NCI-H226 (cell line): Measurements from ENCODE around the gene SH2D4B.

Source experiments
- DNase-seq: peaks from one replicate; pipeline ENCODE4 v3.0.0-alpha.2; 2015

Gene SH2D4B

DNA sequence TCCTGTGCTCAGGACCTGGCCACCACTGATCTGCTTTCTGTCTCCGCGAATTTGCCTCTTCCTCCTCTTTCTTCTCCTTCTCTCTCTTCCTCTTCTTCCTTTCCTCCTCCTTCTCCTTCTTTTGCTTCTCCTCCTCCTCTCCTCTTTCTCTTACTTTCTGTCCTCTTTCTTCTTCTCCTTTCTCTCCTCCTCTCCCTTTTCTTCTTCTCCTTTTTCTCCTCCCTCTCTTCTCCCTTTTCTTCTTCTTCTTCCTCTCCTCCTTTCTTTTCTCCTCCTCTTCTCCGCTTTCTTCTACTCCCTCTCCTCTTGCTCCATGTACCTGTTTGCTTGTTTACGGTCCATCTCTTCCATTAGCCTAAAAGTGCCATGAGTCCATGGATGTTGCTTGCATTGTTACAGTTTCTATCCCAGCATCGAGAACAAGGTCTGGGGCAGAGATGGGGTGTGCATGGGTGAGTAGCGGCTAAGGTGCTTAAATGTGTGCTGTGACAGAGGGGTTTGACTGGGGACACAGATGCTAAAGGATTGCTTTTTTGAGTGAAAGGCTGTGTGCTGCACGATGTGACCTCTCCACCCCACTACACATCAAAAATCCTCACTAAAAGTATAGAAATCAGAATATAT, 7.7 kb downstream of the SH2D4B start:
- no peak for DNase-seq

DNA sequence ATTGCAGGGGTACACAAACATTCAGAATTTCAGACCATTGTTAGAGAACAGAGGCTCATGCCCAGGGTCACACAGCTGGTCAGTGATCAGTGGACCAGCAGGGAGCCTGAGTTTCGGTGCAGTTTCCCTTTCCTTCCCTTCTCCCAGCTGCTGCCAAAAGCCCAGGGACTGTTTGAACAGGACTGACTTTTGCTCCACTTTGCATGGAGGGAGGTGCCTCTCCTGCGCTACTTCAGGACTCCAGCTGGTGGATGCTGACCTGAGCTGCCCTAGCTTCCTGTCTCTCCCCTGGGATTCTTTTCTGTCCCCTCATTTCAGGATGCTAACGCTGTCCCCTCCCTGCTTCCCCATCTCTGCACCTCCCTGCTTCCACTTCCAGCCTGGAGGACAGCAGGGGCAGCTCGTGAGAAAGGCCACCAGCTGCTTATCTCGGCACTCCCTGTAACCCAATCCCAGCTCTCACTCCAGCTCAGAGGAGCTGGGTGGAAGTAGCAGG, 14.5 kb downstream of the SH2D4B start:
- DNase-seq = no peak

GRCh38 chr10:80553436-80553835, 15.7 kb downstream of the SH2D4B start:
- no peak for DNase-seq

DNA sequence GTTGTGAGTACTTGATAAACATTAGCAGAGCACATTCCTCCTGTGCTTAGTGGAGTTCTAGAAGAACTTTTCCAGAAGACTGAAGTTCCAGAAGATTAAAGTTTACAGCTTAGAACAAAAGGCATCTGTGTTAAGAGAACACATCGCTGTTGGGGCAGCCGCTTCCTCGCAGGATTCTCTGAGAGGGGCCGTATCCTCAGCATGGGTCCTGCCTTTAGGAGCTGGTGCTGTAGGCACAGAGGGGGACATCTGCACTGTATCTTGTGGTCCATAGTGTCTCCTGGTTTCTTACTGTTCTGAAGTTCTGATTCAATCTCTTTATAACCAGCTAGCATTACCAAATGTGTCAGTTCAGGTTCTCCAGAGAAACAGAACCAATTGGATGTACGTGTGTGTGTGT, 16.3 kb downstream of the SH2D4B start:
- no peak for DNase-seq

GRCh38 chr10:80555415-80555814, 17.7 kb downstream of the SH2D4B start:
- DNase-seq = no peak

DNA sequence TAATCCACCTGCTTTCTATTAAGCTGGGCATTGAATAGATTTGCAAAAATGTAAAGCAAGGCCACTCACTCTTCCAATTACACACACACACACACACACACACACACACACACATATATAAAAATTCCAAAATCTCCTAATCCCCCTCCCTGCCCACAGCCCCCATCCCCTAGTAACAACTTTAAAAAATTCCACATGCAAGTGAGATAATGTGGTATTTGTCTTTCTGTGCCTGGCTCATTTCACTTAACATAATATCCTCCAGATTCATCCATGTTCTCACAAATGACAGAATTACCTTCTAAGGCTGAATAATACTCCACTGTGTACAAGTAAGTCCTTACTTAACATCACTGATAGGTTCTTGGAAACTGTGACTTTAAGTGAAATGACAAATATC, 24.2 kb downstream of the SH2D4B start:
- no peak for DNase-seq

DNA sequence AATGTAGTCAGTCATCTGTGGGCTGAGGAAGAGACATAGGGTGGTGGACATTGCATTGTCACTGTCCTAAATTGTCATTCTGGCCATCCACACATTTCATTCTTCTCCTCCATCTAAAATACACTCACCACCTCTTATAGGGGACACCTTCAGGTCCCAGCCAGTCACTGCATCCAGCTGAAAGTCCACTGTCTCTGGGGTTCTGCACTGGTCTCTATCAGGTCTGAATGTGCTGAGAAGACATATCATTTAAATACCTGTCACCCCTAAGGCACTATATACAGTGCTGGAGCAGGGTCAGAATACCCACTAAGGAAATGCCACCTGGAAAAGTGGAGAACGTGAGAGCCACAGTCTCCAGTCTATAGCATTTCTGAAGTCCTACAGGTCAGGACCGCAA, 29.6 kb downstream of the SH2D4B start:
- DNase-seq = no peak

DNA sequence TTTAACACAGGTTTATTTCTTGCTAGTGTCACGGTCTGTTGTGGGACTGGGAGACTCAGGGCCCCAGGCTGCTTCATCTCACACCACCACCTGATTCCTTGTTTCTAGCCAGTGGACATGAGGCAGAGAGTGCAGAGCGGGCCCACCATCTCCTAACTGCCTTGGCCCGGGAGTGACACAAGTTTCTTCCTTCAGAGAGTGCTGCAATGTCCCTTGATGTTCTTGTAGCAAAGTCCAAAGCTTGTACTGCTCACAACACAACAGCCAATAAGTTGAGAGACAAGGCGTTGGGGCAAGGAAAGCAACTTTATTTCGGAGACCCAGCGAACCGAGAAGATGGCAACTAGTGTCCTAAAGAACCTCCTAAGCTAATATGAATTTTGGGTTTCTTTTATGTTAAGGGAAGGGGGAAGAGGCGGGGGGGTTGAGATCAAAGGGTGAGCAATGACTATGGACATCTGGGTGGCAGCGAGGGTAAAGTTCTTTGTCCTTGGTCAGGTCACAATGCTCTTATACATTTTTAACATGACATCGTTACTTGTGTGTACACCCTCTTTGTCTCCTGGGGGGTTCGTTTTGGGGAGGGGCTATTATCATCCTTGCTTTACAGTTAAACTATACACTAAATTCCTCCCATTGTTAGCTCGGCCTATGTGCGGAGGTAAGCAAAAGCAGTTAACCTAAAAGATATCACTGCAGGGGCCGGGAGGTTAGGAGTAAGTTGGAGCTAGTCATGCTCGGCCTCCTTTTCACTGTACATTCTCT, 31.6 kb downstream of the SH2D4B start:
- no peak for DNase-seq

DNA sequence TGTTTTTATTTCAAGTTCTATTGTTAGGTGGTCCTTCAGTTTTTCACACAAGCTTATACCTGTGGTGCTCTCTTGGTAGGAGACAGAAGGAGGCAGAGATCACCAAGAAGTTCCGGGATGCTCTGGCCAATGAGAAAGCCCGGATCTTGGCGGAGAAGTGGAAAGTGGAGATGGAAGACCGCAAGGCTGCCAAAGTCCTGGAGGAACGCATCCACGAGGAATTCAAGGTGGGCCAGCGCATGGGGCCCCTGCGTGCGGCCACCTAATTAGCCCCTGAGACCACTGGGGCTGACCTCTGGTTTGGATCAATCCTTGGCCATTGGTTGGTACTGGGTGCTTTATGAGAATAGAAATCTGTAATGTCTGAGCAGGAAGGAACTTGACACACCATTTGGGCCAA, 33.6 kb downstream of the SH2D4B start:
- no peak for DNase-seq

GRCh38 chr10:80579181-80579763, 41.6 kb downstream of the SH2D4B start:
- DNase-seq = no peak

DNA sequence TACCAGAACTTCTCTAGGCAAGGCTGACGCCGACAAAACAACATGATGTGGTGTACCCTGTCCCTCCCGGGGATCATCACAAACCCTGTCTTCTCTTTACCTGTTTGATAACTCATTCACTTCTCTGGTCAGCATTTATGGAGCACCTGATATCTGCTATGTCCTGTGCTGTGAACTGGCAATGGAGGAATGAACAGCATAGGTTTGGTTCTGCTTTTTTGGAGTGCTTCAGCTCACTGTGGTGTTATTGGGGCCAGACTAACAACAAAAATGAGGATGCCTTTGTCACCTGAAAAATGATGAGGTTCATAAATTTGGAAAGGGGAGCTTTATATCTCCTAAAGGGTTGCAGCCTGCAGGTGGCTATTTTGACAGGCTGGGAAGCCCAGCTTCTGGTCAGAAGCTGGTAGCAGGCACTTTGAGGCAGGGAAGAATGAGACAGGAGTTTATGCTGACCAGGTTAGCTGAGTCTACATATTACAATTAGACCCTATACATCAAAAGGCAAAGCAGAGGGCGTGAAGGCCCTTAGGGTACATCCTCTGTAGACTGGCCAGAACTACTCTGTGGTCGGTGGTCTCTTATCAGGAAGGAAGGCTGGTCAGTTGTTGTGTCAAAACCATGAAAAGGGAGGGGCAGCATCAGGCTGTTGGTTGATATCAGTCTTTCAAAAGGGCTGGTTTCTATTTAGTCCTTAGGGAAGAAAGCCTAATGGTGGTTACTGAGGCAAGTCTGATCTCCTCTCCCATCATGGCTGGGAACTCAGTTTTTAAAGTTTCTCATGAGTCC, 42.3 kb downstream of the SH2D4B start:
- no peak for DNase-seq

- no peak for DNase-seq
Measured at GRCh38 chr10:80580638-80581468, 43.2 kb downstream of the SH2D4B start.

DNA sequence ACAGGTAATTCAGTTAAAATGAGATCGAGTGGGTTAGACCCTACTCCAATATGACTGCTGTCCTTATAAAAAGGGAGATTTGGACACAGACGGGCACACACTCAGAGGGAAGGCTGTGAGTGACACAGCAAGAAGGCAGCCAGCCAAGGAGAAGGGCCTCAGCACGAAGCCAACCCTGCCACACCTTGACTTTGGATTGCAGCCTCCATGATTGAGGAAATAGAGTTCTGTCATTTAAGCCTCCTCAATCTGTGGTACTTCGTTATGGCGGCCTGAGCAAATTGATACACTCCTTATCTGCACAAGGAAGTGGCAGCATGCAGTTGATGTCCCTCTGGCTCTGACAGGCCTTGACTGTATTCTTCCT, 43.8 kb downstream of the SH2D4B start:
- DNase-seq = no peak

DNA sequence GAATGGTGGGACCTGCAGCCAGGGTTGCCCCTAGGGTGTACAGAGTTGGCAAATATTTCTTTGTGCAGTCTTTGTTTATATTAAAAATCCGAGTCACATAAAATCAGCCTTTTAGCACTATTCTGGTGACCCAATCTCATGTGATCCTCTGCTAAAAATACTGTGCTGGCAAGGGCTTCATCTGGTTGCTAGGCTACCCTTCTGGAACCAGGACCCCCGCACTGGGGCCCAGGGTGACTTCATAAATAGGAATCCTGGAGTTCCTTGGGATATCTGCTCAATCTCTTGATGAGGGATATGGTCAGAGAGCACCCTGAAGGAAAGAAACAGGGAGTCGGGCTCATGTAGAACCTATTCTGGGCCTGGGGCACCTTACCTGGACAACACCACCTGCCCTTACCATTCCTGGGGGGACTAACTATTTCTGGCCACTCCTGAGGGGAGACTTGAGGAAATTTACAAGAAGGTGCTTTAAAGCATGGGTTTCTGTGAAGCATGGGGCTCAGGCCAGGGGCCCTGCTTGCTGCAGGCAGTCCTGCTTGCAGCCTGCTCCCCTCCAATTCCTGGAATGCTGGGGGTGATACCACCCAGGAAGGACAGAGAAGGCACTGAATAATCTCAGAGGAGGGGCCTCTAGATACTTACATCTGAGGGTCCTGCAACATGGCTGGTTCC, 44.7 kb downstream of the SH2D4B start:
- no peak for DNase-seq

DNA sequence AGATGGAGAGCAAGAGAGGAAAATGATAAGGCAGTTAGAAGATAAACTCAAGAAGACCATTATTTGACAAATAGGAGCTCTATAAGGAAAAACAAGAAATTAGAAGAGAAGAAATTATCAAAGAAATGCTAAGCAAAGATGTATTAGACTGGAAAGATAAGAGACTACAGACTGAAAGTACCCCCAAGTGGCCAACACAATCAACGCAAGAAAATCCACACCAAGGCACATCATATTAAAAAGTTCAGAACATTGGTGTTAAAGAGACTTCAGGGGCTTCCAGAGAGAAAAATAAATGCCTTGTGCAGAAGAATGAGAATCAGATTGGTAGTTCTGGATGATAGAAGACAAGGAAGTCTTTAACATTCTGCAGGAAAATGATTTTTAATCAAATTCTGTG, 46.0 kb downstream of the SH2D4B start:
- no peak for DNase-seq

DNA sequence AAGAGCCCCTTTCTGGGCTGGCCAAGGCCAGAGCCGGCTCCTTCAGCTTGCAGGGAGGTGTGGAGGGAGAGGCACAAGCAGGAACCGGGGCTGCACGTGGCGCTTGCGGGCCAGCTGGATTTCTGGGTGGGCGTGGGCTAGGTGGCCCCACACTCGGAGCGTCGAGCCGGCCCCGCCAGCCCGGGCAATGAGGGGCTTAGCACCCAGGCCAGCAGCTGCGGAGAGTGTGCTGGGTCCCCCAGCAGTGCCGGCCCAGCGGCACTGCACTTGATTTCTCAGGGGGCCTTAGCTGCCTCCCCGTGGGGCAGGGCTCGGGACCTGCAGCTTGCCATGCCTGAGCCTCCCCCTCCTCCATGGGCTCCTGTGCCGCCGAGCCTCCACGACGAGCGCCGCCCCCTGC, 48.1 kb downstream of the SH2D4B start:
- no peak for DNase-seq

DNA sequence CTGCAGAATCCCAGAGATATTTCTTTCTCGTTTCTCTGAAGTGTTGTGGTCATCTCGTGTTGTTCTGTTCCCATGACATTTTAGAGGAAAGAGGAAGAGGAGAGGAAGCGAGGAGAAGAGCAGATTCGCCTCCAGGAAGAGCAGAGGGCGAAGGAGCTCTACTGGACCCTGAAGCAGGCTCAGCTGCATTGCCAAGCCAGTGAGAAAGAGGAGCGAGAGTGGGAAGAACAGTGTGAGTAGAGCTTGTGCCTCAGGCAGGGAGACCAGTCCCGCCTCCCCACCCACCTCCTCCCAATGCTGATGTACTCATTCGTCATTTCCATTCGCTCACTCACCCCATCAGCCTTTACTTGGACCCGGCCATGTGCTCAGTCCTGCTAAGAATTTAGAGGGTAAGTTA, 50.8 kb downstream of the SH2D4B start:
- DNase-seq = no peak

GRCh38 chr10:80589726-80590373, 52.1 kb downstream of the SH2D4B start:
- DNase-seq = no peak

GRCh38 chr10:80590585-80591125, 53.0 kb downstream of the SH2D4B start:
- no peak for DNase-seq

DNA sequence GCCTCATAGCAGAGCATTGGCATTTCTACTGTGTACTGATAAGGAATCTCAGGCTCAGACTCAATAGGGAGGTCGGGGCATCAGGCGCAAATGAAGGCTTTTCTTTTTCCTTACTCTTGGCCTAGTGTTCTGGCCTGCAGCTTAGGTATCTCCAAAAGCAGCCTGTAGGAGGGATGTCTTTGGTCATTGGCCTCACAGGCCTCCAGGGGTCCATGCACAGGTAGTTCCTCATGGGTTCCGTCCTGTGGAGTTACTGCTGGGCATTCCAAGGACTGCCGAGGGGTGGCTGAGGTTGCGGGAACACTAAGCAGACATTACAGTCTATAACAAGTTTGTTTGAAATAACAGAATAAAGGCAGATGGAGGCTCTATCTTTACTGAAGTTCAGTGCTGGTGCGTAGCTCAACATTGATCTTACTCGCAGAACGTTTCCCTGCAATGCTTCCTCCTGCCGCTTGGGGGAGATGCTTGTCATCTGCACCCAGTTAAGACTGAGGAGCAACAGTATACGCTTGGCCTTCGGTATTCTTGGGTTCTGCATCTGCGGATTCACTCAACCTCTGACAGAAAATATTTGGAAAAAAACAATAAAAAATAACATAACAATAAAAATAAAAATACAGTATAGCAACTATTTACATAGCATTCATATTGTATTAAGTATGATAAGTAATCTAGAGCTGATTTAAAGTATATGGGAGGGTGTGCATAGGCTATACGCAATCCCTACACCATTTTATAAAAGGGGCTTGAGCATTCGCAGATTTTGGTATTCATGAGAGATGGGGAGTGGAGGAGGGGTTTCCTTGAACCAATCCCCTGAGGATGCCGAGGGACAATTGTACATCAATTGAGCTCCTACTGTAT, 58.9 kb downstream of the SH2D4B start:
- peak; percentile 12 for DNase-seq
